BLaER1 treated with 17β-estradiol and CSF1 and Interleukin-3, amounts not matched to agents 10 nM and 100 nM (cell line): ENCODE measurements around the gene RAB11FIP3.

Source experiments
- H3K27ac ChIP-seq, 11 experiments: shearing (Covaris generic); formaldehyde crosslinking; 2 replicates each; pipeline ENCODE4 v1.8.1; 2022
- H3K27me3 ChIP-seq, 11 experiments: shearing (Covaris generic); formaldehyde crosslinking; 2 replicates each; pipeline ENCODE4 v1.8.1; 2022
- H3K36me3 ChIP-seq, 11 experiments: shearing (Covaris generic); formaldehyde crosslinking; 2 replicates each; pipeline ENCODE4 v1.8.1; 2022
- H3K4me1 ChIP-seq, 10 experiments: shearing (Covaris generic); formaldehyde crosslinking; 2 replicates each; pipeline ENCODE4 v1.8.1; 2022
- H3K4me2 ChIP-seq, 11 experiments: shearing (Covaris generic); formaldehyde crosslinking; 2 replicates each; pipeline ENCODE4 v1.8.1; 2022
- H3K4me3 ChIP-seq, 10 experiments: shearing (Covaris generic); formaldehyde crosslinking; 2 replicates each; pipeline ENCODE4 v1.8.1; 2022
- H3K9ac ChIP-seq, 11 experiments: shearing (Covaris generic); formaldehyde crosslinking; 2 replicates each; pipeline ENCODE4 v1.8.1; 2022
- H3K9me3 ChIP-seq, 11 experiments: shearing (Covaris generic); formaldehyde crosslinking; replicated peaks in 1 of 11; 2 replicates each; pipeline ENCODE4 v1.8.1; 2022
- H4K20me1 ChIP-seq, 11 experiments: shearing (Covaris generic); formaldehyde crosslinking; 2 replicates each; pipeline ENCODE4 v1.8.1; 2022
- Cebpa-rat ChIP-seq, 11 experiments: shearing (Covaris generic); IDR thresholded peaks; 2 replicates each; pipeline ENCODE4 v1.8.1; 2022

The RAB11FIP3 gene

GRCh38 chr16:515175-515938 lies 89.9 kb downstream of the RAB11FIP3 start:
- peaks cover 0 to 59% (median 46%) of the 10 kb centered on the region in 10 experiments; a peak in 17 of 20 replicates for H3K4me1 ChIP-seq
- H3K4me3 ChIP-seq, result no peak overlapping the region
- no peaks in the 10 kb centered on the region for H3K9me3 ChIP-seq
- H3K4me2 ChIP-seq, result no peak overlapping the region
- H3K27ac ChIP-seq, result no peak overlapping the region
- H3K27me3 ChIP-seq, result no peaks in the 10 kb centered on the region
- H3K36me3 ChIP-seq, result peaks cover 34 to 78% (median 56%) of the 10 kb centered on the region in 11 experiments
- TF ChIP-seq Cebpa-rat (IDR thresholded peaks at IDR 0.05), result no peak
- H3K9ac ChIP-seq, result no peak overlapping the region
- peaks cover 0 to 73% (median 39%) of the 10 kb centered on the region in 11 experiments; a peak in 17 of 22 replicates for H4K20me1 ChIP-seq

- Histone ChIP-seq H3K9me3 (no peaks in the 10 kb centered on the region), H4K20me1 (peaks cover 0 to 78% (median 44%) of the 10 kb centered on the region in 11 experiments; a peak in 17 of 22 replicates), H3K36me3 (peaks cover 33 to 78% (median 58%) of the 10 kb centered on the region in 11 experiments), H3K4me2 (no peak overlapping the region), H3K9ac (no peak overlapping the region), H3K4me3 (no peak overlapping the region), H3K4me1 (peaks cover 0 to 64% (median 48%) of the 10 kb centered on the region in 10 experiments; a peak in 17 of 20 replicates), H3K27me3 (no peaks in the 10 kb centered on the region), H3K27ac (no peak overlapping the region)
- no peak for TF ChIP-seq Cebpa-rat (IDR thresholded peaks at IDR 0.05)
Measured at GRCh38 chr16:515939-516226, 90.4 kb downstream of the RAB11FIP3 start.

DNA sequence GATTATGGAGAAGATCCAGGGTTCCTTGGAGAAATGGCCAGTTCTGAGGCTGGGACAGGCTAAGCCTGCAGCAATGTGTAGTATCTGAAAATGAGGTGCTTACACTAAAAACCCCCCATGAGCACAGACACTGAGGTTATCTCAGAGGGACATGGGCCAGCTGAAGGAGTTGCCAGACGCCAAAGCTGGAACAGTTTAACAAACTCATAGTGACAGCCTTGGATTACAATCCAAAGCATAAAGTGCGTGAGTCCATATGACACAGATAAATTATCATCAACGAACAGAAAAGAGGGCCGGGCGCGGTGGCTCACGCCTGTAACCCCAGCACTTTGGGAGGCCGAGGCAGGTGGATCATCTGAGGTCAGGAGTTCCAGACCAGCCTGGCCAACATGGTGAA lies 90.9 kb downstream of the RAB11FIP3 start:
- Histone ChIP-seq H3K36me3 (peaks cover 35 to 82% (median 62%) of the 10 kb centered on the region in 11 experiments), H3K9me3 (no peaks in the 10 kb centered on the region), H4K20me1 (peaks cover 0 to 82% (median 48%) of the 10 kb centered on the region in 11 experiments; a peak in 17 of 22 replicates), H3K27me3 (no peaks in the 10 kb centered on the region), H3K4me2 (no peak overlapping the region), H3K4me3 (no peak overlapping the region), H3K9ac (no peak overlapping the region), H3K4me1 (peaks cover 0 to 68% (median 48%) of the 10 kb centered on the region in 10 experiments; a peak in 17 of 20 replicates), H3K27ac (no peak overlapping the region)
- no peak for TF ChIP-seq Cebpa-rat (IDR thresholded peaks at IDR 0.05)

DNA sequence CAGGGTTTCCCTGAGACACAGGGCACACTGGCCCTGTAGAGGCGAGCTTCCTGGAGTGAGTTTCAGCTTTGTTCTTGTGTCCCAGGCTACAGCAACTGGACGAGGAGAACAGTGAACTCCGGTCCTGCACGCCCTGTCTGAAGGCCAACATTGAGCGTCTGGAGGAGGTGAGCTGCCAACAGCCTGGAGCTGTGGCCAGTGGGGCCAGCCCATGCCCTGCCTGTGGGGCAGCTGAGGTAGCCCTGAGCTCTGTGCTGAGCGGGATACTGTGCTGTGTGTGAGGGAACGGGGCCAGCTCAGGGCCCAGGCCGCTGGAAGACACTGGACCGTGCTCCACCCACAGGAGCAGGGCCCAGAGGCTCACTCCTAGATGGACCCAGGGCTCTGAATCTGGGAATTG lies 93.4 kb downstream of the RAB11FIP3 start:
- Histone ChIP-seq H3K9ac (peak overlapping the region in 5 of 11 experiments; percentile 25 to 50 (median 30); a peak in 6 of 22 replicates), H3K4me2 (peak overlapping the region in 9 of 11 experiments; percentile 7 to 77 (median 66); a peak in 17 of 22 replicates), H3K9me3 (no peaks in the 10 kb centered on the region), H4K20me1 (peaks cover 0 to 85% (median 45%) of the 10 kb centered on the region in 11 experiments; a peak in 17 of 22 replicates), H3K36me3 (peaks cover 35 to 86% (median 66%) of the 10 kb centered on the region in 11 experiments), H3K27ac (peak overlapping the region in 2 of 11 experiments; percentile 9 to 24; a peak in 1 of 22 replicates), H3K4me3 (no peak overlapping the region), H3K4me1 (peaks cover 11 to 72% (median 42%) of the 10 kb centered on the region in 10 experiments), H3K27me3 (no peaks in the 10 kb centered on the region)
- no peak for TF ChIP-seq Cebpa-rat (IDR thresholded peaks at IDR 0.05)

DNA sequence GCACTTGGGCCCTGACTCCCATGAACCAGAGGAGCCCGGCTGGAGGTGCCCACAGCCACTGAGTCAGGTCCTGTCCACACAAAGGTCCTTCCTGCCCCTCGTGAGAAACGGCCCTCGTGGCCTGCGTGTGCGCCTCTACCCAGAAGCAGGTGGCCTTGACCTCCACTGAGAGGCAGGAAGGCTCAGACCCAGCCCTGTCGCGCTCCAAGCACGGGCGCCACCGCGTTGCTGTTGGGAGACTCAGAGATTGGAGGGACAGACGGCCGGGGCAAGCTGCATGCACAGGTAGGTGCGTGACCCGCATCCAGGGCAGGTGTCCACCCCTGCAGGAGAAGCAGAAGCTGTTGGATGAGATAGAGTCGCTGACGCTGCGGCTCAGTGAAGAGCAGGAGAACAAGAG lies 94.0 kb downstream of the RAB11FIP3 start:
- Histone ChIP-seq H3K4me1 (peaks cover 16 to 72% (median 44%) of the 10 kb centered on the region in 10 experiments), H3K27ac (0 out of 22 replicates have a peak overlapping the region, but pooled peaks of 1 of the 11 experiments have one; percentile 24), H4K20me1 (peaks cover 0 to 85% (median 46%) of the 10 kb centered on the region in 11 experiments; a peak in 17 of 22 replicates), H3K9me3 (no peaks in the 10 kb centered on the region), H3K36me3 (peaks cover 34 to 82% (median 63%) of the 10 kb centered on the region in 11 experiments), H3K27me3 (no peaks in the 10 kb centered on the region), H3K9ac (peak overlapping the region in 5 of 11 experiments; percentile 11 to 50 (median 29); a peak in 6 of 22 replicates), H3K4me3 (no peak overlapping the region; a peak in 1 of 20 replicates), H3K4me2 (peak overlapping the region in 9 of 11 experiments; percentile 7 to 77 (median 66); a peak in 17 of 22 replicates)
- TF ChIP-seq Cebpa-rat (IDR thresholded peaks at IDR 0.05), result no peak

GRCh38 chr16:519841-520687 lies 94.6 kb downstream of the RAB11FIP3 start:
- TF ChIP-seq Cebpa-rat (IDR thresholded peaks at IDR 0.05), result no peak
- Histone ChIP-seq H3K4me3 (no peak overlapping the region; a peak in 1 of 20 replicates), H3K9ac (peak overlapping the region in 5 of 11 experiments; percentile 11 to 50 (median 29); a peak in 5 of 22 replicates), H3K4me2 (peak overlapping the region in 9 of 11 experiments; percentile 7 to 77 (median 66); a peak in 16 of 22 replicates), H3K27ac (no peak overlapping the region), H3K27me3 (no peaks in the 10 kb centered on the region), H3K9me3 (no peaks in the 10 kb centered on the region), H3K36me3 (peaks cover 27 to 82% (median 56%) of the 10 kb centered on the region in 11 experiments), H4K20me1 (peaks cover 0 to 85% (median 53%) of the 10 kb centered on the region in 11 experiments; a peak in 20 of 22 replicates), H3K4me1 (peaks cover 23 to 73% (median 51%) of the 10 kb centered on the region in 10 experiments)

- Histone ChIP-seq H3K4me2 (peak overlapping the region in 4 of 11 experiments; percentile 56 to 77 (median 69); a peak in 6 of 22 replicates), H3K4me3 (no peak overlapping the region), H3K4me1 (peaks cover 30 to 81% (median 59%) of the 10 kb centered on the region in 10 experiments), H3K9ac (no peak overlapping the region), H4K20me1 (peaks cover 0 to 85% (median 61%) of the 10 kb centered on the region in 11 experiments; a peak in 20 of 22 replicates), H3K36me3 (peaks cover 20 to 76% (median 49%) of the 10 kb centered on the region in 11 experiments; a peak in 21 of 22 replicates), H3K27me3 (no peaks in the 10 kb centered on the region), H3K27ac (no peak overlapping the region), H3K9me3 (no peaks in the 10 kb centered on the region)
- TF ChIP-seq Cebpa-rat (IDR thresholded peaks at IDR 0.05), result no peak
Measured at GRCh38 chr16:520847-521246, 95.4 kb downstream of the RAB11FIP3 start.

- Histone ChIP-seq H3K4me2 (0 out of 22 replicates have a peak overlapping the region, but pooled peaks of 1 of the 11 experiments have one; percentile 66), H4K20me1 (peaks cover 0 to 87% (median 68%) of the 10 kb centered on the region in 11 experiments; a peak in 21 of 22 replicates)
- TF ChIP-seq Cebpa-rat (IDR thresholded peaks at IDR 0.05), result no peak
Measured at GRCh38 chr16:521381-522210, 96.1 kb downstream of the RAB11FIP3 start.

More at GRCh38 chr16:521381-522210, 96.1 kb downstream of the RAB11FIP3 start:
- Histone ChIP-seq H3K4me3 (no peak overlapping the region), H3K27ac (no peak overlapping the region), H3K36me3 (peaks cover 14 to 68% (median 42%) of the 10 kb centered on the region in 11 experiments; a peak in 21 of 22 replicates), H3K9ac (no peak overlapping the region), H3K4me1 (peaks cover 37 to 89% (median 66%) of the 10 kb centered on the region in 10 experiments), H3K27me3 (no peaks in the 10 kb centered on the region), H3K9me3 (no peaks in the 10 kb centered on the region)
